RKO (cell line): ENCODE measurements around the gene ASCL2.
A peak's percentile ranks its signal among the peaks of the same experiment; 100 is the strongest.

Experiments
- DNase-seq: peaks from one replicate; pipeline ENCODE4 v3.0.0-alpha.2; 2016; ENCODE audit warnings: low spot score

Gene ASCL2

GRCh38 chr11:2271327-2272227 lies 1.2 kb upstream of the ASCL2 start:
- DNase-seq, result no peak

GRCh38 chr11:2271077-2271326 lies 614 bp upstream of the ASCL2 start:
- no peak for DNase-seq

- DNase-seq, result no peak
These were observed 627 bp downstream of the ASCL2 start for GRCh38 chr11:2269601-2270321.

- peak; percentile 44 for DNase-seq
These were observed 1.4 kb downstream of the ASCL2 start for GRCh38 chr11:2268729-2269600.

GRCh38 chr11:2267851-2268728 lies 2.3 kb downstream of the ASCL2 start:
- no peak for DNase-seq

- no peak for DNase-seq
These were observed 3.0 kb downstream of the ASCL2 start for GRCh38 chr11:2267306-2267850.

- DNase-seq, result no peak
These were observed 3.6 kb downstream of the ASCL2 start for GRCh38 chr11:2266586-2267305.

GRCh38 chr11:2265854-2266585 lies 4.4 kb downstream of the ASCL2 start:
- DNase-seq, result no peak

GRCh38 chr11:2265396-2265795 lies 5.0 kb downstream of the ASCL2 start:
- no peak for DNase-seq

GRCh38 chr11:2264366-2265053 lies 5.9 kb downstream of the ASCL2 start:
- no peak for DNase-seq

- DNase-seq, result no peak
These were observed 6.5 kb downstream of the ASCL2 start for GRCh38 chr11:2263724-2264360.

GRCh38 chr11:2263071-2263565 lies 7.3 kb downstream of the ASCL2 start:
- DNase-seq, result no peak

GRCh38 chr11:2262301-2263070 lies 7.9 kb downstream of the ASCL2 start:
- DNase-seq, result no peak

GRCh38 chr11:2261436-2262230 lies 8.8 kb downstream of the ASCL2 start:
- no peak for DNase-seq

GRCh38 chr11:2260491-2261364 lies 9.7 kb downstream of the ASCL2 start:
- DNase-seq, result no peak

GRCh38 chr11:2259897-2260451 lies 10.4 kb downstream of the ASCL2 start:
- no peak for DNase-seq
